GM21526 (cell line): ENCODE measurements around the gene MSH4.
A peak's percentile ranks its signal among the peaks of the same experiment; 100 is the strongest.
"Not testable (repeated sequence)": the region's sequence is repeated elsewhere in the genome, so short reads cannot be mapped to it uniquely, and the experiment has no call there.

Experiments used
- ATAC-seq: cut with Tn5 transposase; IDR thresholded peaks from one replicate; pipeline ENCODE4 v1.9.1; 2021; ENCODE audit warnings: moderate library complexity; ENCODE audit not compliant: unreplicated experiment, low FRiP score

The MSH4 gene

GRCh38 chr1:75796376-75797272 lies at the start of gene MSH4:
Gene MSH4, plus strand, starts transcription at chr1:75796882. Its CDS starts 104 bp downstream, at chr1:75796986.
- no peak for ATAC-seq

GRCh38 chr1:75757210-75757609 lies 39.5 kb upstream of the MSH4 start:
- not testable (repeated sequence) for ATAC-seq

GRCh38 chr1:75758543-75758942 lies 38.1 kb upstream of the MSH4 start:
- not testable (repeated sequence) for ATAC-seq

- ATAC-seq, result no peak
These were observed 32.5 kb upstream of the MSH4 start for GRCh38 chr1:75764057-75764655.

GRCh38 chr1:75765697-75766355 lies 30.9 kb upstream of the MSH4 start:
- no peak for ATAC-seq

- ATAC-seq, result no peak
These were observed 28.7 kb upstream of the MSH4 start for GRCh38 chr1:75768016-75768415.

GRCh38 chr1:75770761-75771160 lies 25.9 kb upstream of the MSH4 start:
- no peak for ATAC-seq

GRCh38 chr1:75771978-75772377 lies 24.7 kb upstream of the MSH4 start:
- ATAC-seq, result no peak

GRCh38 chr1:75777812-75778211 lies 18.9 kb upstream of the MSH4 start:
- not testable (repeated sequence) for ATAC-seq

- not testable (repeated sequence) for ATAC-seq
These were observed 18.0 kb upstream of the MSH4 start for GRCh38 chr1:75778694-75779093.

GRCh38 chr1:75780183-75780582 lies 16.5 kb upstream of the MSH4 start:
- not testable (repeated sequence) for ATAC-seq

GRCh38 chr1:75783920-75784319 lies 12.8 kb upstream of the MSH4 start:
- not testable (repeated sequence) for ATAC-seq

- peak; percentile 20 for ATAC-seq
These were observed 11.2 kb upstream of the MSH4 start for GRCh38 chr1:75785320-75785982.

GRCh38 chr1:75785983-75786853 lies 10.5 kb upstream of the MSH4 start, which contains the start of gene RABGGTB:
Gene RABGGTB, plus strand, starts transcription at chr1:75786256. Its CDS starts 16 bp downstream, at chr1:75786272.
- ATAC-seq, result peak; percentile 68

- ATAC-seq, result no peak
These were observed 9.7 kb upstream of the MSH4 start for GRCh38 chr1:75786901-75787493.

GRCh38 chr1:75787524-75787923 lies 9.2 kb upstream of the MSH4 start:
- no peak for ATAC-seq

GRCh38 chr1:75789988-75790387 lies 6.7 kb upstream of the MSH4 start:
- no peak for ATAC-seq

GRCh38 chr1:75791022-75791421 lies 5.7 kb upstream of the MSH4 start:
- ATAC-seq, result no peak

- no peak for ATAC-seq
These were observed 4.6 kb upstream of the MSH4 start for GRCh38 chr1:75792091-75792490.
